ACC112 (cell line): Measurements from ENCODE around the gene PPFIA3.

ENCODE experiments used
- H2AFZ ChIP-seq: fragments of 200-600 bp; sonication (generic); one replicate; pipeline ENCODE4 v1.6.0; 2017; ENCODE audit warnings: antibody characterized with exemption, low read length; ENCODE audit not compliant: unreplicated experiment
- H3K27ac ChIP-seq: fragments of 200-600 bp; sonication (generic); 2 replicates; pipeline ENCODE4 v1.5.1; 2014; ENCODE audit warnings: low read depth, mild to moderate bottlenecking, antibody characterized with exemption, low read length, moderate library complexity
- H3K27me3 ChIP-seq: fragments of 200-600 bp; sonication (generic); 2 replicates; pipeline ENCODE4 v1.6.1; 2014; ENCODE audit warnings: mild to moderate bottlenecking, antibody characterized with exemption, low read length, moderate library complexity, mixed read lengths; ENCODE audit not compliant: insufficient read depth
- H3K36me3 ChIP-seq: fragments of 200-600 bp; sonication (generic); 2 replicates; pipeline ENCODE4 v1.6.1; 2016; ENCODE audit warnings: mild to moderate bottlenecking, antibody characterized with exemption, low read length, moderate library complexity, mixed read lengths; ENCODE audit not compliant: insufficient read depth
- H3K4me1 ChIP-seq: fragments of 200-600 bp; sonication (generic); one replicate; pipeline ENCODE4 v1.6.1; 2016; ENCODE audit warnings: low read length, mixed read lengths; ENCODE audit not compliant: insufficient read depth, unreplicated experiment, control insufficient read depth
- H3K4me3 ChIP-seq: fragments of 200-600 bp; sonication (generic); 2 replicates; pipeline ENCODE4 v1.5.1; 2014; ENCODE audit warnings: mild to moderate bottlenecking, low read depth, low read length
- H3K79me2 ChIP-seq: fragments of 200-600 bp; sonication (generic); one replicate; pipeline ENCODE4 v1.6.0; 2016; ENCODE audit warnings: low read length; ENCODE audit not compliant: control insufficient read depth, unreplicated experiment, insufficient read depth

PPFIA3 gene

DNA sequence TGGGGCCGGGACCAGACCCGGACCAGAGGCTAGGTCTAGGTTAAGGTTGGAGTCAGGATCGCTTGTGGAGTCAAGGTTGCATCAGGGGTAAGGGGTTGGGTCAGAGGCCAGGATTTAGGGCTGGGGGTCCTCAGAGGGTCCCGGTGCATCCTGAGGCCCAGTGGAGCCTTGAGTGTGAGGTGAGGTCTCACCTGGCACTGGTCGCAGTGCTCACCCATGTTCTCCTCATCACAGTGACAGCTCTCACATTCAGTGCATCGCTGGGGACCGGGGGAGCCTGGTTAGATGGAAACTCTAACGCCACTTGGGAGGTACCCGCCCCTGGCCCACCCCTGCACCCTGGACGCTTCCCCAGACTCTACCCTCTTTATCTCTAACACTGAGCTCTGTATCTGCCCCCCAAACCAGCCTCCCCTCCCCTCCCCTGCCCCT lies 32.8 kb downstream of the PPFIA3 start:
- Histone ChIP-seq H3K27ac (no peak overlapping the region), H3K4me3 (no peak overlapping the region; the same call in 1 of the 2 replicates), H3K79me2 (no peaks in the 10 kb centered on the region), H2AFZ (no peak overlapping the region), H3K36me3 (no peaks in the 10 kb centered on the region), H3K4me1 (no peaks in the 10 kb centered on the region), H3K27me3 (no peaks in the 10 kb centered on the region)

DNA sequence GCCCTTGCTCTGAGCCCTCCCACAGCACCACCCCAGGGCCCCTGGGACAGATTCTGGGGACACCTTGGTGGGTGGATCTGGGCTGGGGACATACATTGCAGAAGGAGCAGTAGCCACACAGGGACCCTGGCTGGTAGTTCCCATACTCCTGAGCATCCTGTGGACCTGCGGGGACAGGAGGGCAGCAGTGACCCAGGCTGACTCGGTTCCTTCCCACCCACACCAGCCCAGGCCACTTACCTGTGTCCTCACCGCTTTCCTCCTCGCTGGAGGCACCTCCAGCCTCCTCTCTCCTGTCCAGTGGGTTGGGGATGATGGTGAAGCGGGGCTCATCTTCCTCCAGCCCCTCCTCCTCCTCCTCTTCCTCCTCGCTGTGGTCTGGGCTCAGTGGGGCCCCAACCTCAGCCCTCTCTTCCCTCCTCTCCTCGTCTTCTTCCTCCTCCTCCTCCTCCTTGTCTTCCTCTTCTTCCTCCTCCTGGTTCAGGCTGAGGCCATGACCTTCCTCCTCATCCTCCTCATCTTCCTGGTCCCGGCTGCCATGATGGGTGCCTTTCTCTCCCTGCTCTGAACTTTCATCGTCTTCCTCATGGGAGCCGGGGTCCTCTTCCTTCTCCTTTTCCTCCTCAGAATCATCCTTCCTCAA lies 33.9 kb downstream of the PPFIA3 start:
- Histone ChIP-seq H2AFZ (no peak overlapping the region), H3K4me1 (no peaks in the 10 kb centered on the region), H3K27ac (no peak overlapping the region), H3K79me2 (peaks cover 2% of the 10 kb centered on the region), H3K36me3 (no peaks in the 10 kb centered on the region), H3K4me3 (no peak overlapping the region), H3K27me3 (no peaks in the 10 kb centered on the region)

DNA sequence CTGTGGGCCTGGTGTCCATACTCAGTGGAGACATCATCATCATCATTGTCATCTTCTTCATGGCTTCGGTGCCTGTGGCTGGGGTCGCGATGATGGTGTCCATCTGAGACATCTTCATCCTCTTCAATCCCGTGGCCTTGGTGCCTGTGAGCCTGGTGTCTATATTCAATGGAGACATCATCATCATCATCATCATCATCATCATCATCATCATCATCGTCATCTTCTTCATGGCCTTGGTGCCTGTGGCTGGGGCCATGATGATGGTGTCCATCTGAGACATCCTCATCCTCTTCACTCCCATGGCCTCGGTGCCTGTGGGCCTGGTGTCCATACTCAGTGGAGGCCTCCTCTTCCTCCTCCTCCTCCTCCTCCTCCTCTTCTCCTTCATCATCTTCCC lies 34.9 kb downstream of the PPFIA3 start:
- H3K4me3 ChIP-seq = no peak overlapping the region
- H2AFZ ChIP-seq = no peak overlapping the region
- peaks cover 6% of the 10 kb centered on the region for H3K79me2 ChIP-seq
- H3K36me3 ChIP-seq = no peaks in the 10 kb centered on the region
- H3K27me3 ChIP-seq = no peaks in the 10 kb centered on the region
- H3K4me1 ChIP-seq = no peaks in the 10 kb centered on the region
- no peak overlapping the region for H3K27ac ChIP-seq

DNA sequence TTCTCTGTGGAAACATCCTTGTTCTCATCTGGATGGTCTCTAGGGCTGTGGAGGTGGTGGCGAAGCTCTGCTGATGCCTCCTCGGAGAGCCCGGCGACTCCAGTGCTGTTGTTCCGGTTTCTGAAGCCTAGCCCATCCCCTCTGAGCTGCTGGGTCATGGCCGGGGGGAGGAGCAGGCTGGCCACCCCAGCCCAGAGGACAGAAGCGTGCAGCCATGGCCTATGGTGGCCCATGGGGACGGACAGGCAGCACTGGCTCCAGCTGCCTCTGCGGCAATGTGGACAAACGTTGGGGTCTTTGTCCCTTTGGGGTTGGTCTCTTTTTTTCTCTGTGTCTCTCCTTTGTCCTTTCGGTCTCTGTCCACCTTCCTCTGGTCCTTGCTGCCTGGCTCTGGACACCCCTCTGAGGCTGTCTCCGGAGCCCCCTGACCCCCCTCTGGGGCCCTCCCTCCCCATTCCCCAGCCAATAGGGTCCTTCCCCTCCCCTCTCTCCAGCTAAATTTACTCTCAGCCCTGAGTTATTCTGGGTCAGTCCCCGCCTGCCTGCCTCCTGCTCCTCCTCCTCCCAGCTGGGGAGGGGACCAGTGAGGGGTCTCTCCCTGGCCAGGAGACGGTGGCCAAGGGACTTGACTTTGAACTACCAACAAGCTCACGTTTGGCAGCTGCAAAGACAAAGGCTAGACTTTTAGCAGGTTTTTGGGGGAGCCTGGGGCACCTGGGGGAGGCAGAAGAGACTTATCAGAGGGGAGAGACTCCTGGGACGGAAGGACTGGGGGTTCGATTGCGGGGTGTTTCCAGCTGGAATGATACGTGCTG lies 35.9 kb downstream of the PPFIA3 start, which contains the start of gene HRC:
Gene HRC, minus strand, starts transcription at position 392 of the 815 bp plus-strand sequence. Its CDS starts 159 bp downstream, at position 233.
- no peaks in the 10 kb centered on the region for H3K36me3 ChIP-seq
- no peaks in the 10 kb centered on the region for H3K27me3 ChIP-seq
- peaks cover 6% of the 10 kb centered on the region for H3K79me2 ChIP-seq
- no peak within 1 kb of the TSS for H2AFZ ChIP-seq
- H3K27ac ChIP-seq = no peak within 1 kb of the TSS
- H3K4me1 ChIP-seq = no peaks in the 10 kb centered on the region
- no peak within 1 kb of the TSS for H3K4me3 ChIP-seq

DNA sequence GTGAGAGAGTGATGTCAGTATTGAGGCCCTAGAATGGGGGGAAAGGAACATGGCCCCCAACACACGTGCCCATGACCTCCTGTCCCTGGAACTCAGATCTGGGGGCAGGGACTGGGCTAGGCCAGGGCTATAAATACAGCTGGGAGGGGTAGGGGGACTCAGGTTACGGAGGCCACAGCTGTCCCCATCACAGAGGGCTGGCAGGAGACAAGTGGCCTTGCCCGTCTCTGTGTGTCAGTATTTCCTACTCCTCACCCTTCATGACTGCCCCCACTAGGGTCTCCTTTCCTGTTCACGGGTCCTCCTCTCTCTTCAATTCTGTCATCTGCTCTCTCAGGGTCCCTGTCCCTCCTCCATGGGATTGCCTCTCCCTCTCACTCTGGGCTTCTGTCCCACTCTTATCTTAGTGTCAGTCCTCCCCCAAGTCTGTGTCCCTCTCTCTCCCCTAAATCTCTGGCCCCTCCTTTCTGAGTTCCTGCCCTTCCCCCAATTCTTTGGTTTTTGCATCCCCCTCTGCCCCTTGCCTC lies 36.5 kb downstream of the PPFIA3 start:
- H3K27ac ChIP-seq = no peak overlapping the region
- no peaks in the 10 kb centered on the region for H3K36me3 ChIP-seq
- no peaks in the 10 kb centered on the region for H3K27me3 ChIP-seq
- no peak overlapping the region for H2AFZ ChIP-seq
- H3K79me2 ChIP-seq = peaks cover 6% of the 10 kb centered on the region
- no peak overlapping the region for H3K4me3 ChIP-seq
- H3K4me1 ChIP-seq = no peaks in the 10 kb centered on the region

DNA sequence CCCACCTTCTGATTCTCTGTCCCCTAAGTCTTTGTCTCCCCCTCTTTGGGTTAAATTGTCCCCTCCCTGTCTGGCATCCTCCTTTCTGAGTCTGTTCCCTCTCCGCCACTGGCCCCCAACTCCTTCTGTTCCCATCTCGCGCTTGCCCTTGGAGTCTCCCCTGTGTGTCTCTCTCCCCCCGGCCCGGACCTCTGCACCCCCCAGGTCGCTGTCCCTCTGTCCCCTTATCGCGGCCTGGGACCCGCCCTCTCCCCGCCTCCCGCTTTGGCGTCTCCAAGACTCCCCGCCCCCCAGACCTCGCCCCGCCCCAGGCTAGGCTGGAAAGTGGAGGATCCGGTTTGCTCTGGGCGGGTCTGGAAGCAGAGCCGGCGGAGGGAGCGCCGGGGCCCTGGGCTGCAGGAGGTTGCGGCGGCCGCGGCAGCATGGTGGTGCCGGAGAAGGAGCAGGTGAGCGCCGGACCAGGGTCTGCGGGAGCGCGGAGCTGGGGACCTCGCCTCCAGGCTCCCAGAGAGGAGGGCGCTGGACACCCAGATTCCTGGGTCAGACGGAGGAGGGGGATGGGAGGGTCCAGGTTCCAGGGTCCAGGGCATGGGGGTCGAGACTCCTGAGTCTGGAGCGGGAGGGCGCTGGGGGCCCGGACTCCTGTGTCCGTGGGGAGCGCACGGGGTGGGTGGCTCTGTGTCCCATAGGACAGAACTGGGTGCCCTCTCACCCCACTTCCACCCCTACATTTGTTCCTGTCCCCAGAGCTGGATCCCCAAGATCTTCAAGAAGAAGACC lies 38.3 kb downstream of the PPFIA3 start, which contains the start of gene TRPM4:
Gene TRPM4, plus strand, starts transcription at position 348 of the 780 bp plus-strand sequence. Its CDS starts 75 bp downstream, at position 423.
- Histone ChIP-seq H3K27ac (no peak within 1 kb of the TSS), H3K4me1 (peaks cover 5% of the 10 kb centered on the region), H2AFZ (peak within 1 kb of the TSS; percentile 59), H3K79me2 (peaks cover 6% of the 10 kb centered on the region), H3K36me3 (no peaks in the 10 kb centered on the region), H3K4me3 (peak within 1 kb of the TSS; percentile 91), H3K27me3 (no peaks in the 10 kb centered on the region)

DNA sequence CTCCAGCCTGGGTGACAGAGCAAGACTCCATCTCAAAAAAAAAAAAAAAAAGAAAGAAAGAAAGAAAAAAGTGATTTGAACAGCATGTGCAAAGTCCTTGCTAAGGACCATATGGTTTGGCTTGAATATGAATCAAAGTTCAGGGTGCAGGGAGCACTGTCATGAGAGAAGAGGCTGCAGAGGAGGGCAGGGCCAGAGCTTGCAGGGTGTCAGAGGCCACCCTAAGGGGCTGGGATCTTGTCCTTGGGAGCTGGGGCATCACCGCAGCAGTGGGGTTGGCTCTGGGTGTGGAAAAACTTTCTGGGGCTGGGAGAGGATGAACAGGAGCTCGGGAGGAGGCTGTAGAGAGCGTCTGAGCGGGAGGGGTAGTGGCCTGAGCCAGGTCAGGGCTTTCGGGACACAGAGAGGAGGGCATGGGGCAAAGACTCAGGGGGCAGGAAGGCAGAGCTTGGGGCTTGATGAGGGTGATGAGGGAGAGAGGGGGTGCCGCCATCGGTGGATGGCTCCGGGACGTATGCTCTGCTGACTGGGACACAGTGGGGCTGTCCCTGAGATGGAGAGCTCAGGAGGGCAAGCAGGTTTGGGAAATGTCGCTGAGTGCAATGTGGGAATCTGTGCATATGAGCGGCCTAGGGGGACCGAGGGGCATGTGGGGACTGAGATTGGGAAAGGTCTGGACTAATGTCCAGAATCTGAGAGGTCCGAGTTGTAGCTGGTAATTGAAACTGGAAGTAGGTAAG lies 41.3 kb downstream of the PPFIA3 start:
- Histone ChIP-seq H3K4me1 (peaks cover 5% of the 10 kb centered on the region), H2AFZ (no peak overlapping the region), H3K27me3 (no peaks in the 10 kb centered on the region), H3K27ac (no peak overlapping the region), H3K36me3 (no peaks in the 10 kb centered on the region), H3K4me3 (no peak overlapping the region), H3K79me2 (peaks cover 6% of the 10 kb centered on the region)

DNA sequence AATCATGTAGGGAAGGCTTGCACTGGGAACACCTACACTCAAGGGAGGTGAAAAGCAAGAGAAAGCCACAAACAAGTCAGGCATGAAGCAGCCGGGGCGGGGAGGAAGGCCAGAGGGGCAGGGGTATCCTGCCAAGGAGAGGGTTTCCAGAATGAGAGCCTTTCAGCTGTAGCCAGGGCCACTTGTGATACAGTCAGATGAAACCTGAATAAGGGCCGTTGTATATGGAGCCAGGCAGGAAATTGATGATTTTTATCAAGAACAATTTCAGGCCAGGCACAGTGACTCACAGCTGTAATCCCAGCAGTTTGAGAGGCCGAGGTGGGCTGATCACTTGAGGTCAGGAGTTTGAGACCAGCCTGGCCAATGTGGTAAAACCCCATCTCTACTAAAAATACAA lies 42.6 kb downstream of the PPFIA3 start:
- H3K36me3 ChIP-seq = no peaks in the 10 kb centered on the region
- peaks cover 5% of the 10 kb centered on the region for H3K4me1 ChIP-seq
- H2AFZ ChIP-seq = no peak overlapping the region
- no peak overlapping the region for H3K27ac ChIP-seq
- H3K27me3 ChIP-seq = no peaks in the 10 kb centered on the region
- no peak overlapping the region for H3K4me3 ChIP-seq
- H3K79me2 ChIP-seq = peaks cover 6% of the 10 kb centered on the region

DNA sequence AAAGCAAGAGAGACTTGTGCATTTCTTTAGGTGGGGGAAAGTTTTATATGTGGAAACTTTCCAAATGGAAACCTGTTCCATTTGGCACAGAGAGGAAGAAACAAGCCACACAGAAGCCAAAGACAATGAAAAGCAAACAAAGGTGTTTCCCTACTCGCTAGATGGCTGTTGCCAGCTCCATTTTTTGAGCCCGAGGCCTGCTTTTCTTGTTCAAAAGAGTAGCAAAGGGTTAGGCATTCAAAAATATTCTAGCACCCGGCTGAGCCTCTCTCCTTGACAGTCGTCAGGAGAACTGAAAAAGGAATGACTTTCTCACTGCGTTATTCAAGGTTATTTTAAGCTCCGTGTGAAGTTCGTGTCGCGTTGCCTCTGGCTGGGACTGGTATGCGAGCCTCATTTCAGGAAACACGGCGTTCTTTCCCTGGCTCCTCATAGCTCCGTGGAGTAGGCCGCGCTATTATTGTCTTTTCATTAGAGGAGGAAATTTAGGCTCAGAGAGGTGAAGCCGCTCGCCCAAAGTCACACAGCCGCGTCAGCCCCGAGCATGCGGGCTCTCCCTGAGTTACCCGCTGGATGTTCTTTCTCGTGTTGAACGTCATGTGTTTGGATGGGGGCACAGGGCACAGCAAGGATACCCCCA lies 45.9 kb downstream of the PPFIA3 start:
- H3K27ac ChIP-seq = no peak overlapping the region
- no peak overlapping the region for H2AFZ ChIP-seq
- H3K36me3 ChIP-seq = no peaks in the 10 kb centered on the region
- no peaks in the 10 kb centered on the region for H3K79me2 ChIP-seq
- peaks cover 5% of the 10 kb centered on the region for H3K4me1 ChIP-seq
- no peaks in the 10 kb centered on the region for H3K27me3 ChIP-seq
- no peak overlapping the region for H3K4me3 ChIP-seq
